Motor neuron (in vitro differentiated cells): ENCODE data around the gene HUNK. TPM values are rescaled to one million over a fixed set of nuclear protein-coding genes. Genes with fewer than 3 reads are reported as not detected.

Experiments
- ATAC-seq, 8 experiments: fragments of 200-7000 bp; cut with Tn5 transposase; replicated peaks in 6 of 8; 2 replicates each; pipeline ENCODE4 v1.8.0; 2021; ENCODE audit warnings: mild to moderate bottlenecking in 8 of 8, moderate library complexity in 8 of 8
- H3K27ac ChIP-seq, 2 donors: fragments of 250-450 bp; sonication (Bioruptor Pico); 2 replicates each; pipeline ENCODE4 v1.9.0; 2021; ENCODE audit warnings: antibody characterized with exemption in 2 of 2, mild to moderate bottlenecking in 2 of 2, moderate library complexity in 1 of 2
- H3K4me1 ChIP-seq, 2 donors: fragments of 250-450 bp; sonication (Bioruptor Pico); replicated peaks in 1 of 2; 2 replicates each; pipeline ENCODE4 v1.6.1; 2021; ENCODE audit warnings: antibody characterized with exemption in 2 of 2, mild to moderate bottlenecking in 2 of 2, moderate library complexity in 1 of 2
- H3K4me3 ChIP-seq, 5 donors: fragments of 250-450 bp; sonication (Bioruptor Pico); 2 replicates each; pipeline ENCODE4 v1.9.0; 2021; ENCODE audit warnings: antibody characterized with exemption in 5 of 5, mild to moderate bottlenecking in 5 of 5, moderate library complexity in 4 of 5
- WGBS, 10 experiments: fragments of 450-650 bp; shearing (Covaris generic); methylation state at CpG; one replicate each; pipeline ENCODE4 v1.0.0; 2022; 5-methylcytosine and 5-hydroxymethylcytosine counted together
- in situ Hi-C, 9 experiments: fragments of 400-800 bp; cut with MboI; loops; one replicate each; pipeline ENCODE4 v1.15.0; 2021; ENCODE audit warnings: low sequenced_read_pairs in 9 of 9, low pct_unique_long_range_greater_than_20kb in 2 of 9; ENCODE audit not compliant: unreplicated experiment in 9 of 9
- total RNA-seq, 8 experiments: library from RNA; unstranded; fragments of 300-600 nt; gene quantifications; 2 replicates each; pipeline versions ENCODE4 v1.2.3 to v1.2.4, GENCODE V29; 2022

Gene HUNK
- total RNA-seq, 8 experiments from 2014 or later, result 2.5 to 15.8 (median 5.5) TPM

GRCh38 chr21:31901315-31901714 is 28.5 kb downstream of the HUNK start:
- H3K4me1 ChIP-seq, result peaks cover 26 to 44% of the 10 kb centered on the region in 2 donors
- no peak overlapping the region for H3K27ac ChIP-seq
- in situ Hi-C loops, result no loop called here
- no peak overlapping the region for H3K4me3 ChIP-seq
- 80 to 100% (median 88%) methylated on average over 1 of the region's 2 CpGs; no CpG with 5 or more reads in 5 of the 10 experiments for WGBS, 10 experiments
- ATAC-seq, result no peak

GRCh38 chr21:31902438-31902837 is 29.6 kb downstream of the HUNK start:
- in situ Hi-C loops, result no loop called here

DNA sequence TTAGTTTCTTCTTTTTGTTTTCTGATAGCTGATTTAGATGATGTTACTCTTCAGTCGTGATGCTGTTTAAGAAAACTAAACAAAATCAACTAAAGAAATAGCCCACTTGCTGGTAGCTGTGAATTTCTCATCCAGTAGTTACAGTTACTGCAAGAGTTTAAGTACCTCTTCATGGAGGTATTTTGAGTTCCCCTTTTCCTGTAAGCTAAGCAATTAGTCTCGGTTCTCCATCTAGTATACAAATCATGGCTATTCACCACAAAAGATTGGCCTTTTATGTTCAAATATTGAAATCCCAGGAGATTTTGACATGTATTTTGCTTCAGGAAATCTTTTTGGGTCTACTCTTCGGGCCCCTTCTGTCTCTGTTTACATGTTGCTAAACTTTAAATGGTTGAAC is 31.1 kb downstream of the HUNK start:
- no peak for ATAC-seq
- Histone ChIP-seq H3K4me3 (no peak overlapping the region), H3K4me1 (peaks cover 38 to 56% of the 10 kb centered on the region in 2 donors), H3K27ac (no peak overlapping the region)
- in situ Hi-C loops, result no loop called here
- WGBS, 10 experiments, result 57 to 96% (median 83%) methylated on average over 1 to 3 of the region's 3 CpGs

More at GRCh38 chr21:31902438-31902837, 29.6 kb downstream of the HUNK start:
- Histone ChIP-seq H3K4me3 (no peak overlapping the region), H3K4me1 (peaks cover 29 to 48% of the 10 kb centered on the region in 2 donors), H3K27ac (no peak overlapping the region)
- 20 to 100% (median 73%) methylated on average over 1 to 4 of the region's 6 CpGs; no CpG with 5 or more reads in 3 of the 10 experiments for WGBS, 10 experiments
- no peak for ATAC-seq

- Histone ChIP-seq H3K4me3 (peak overlapping the region in 3 of 5 donors; percentile 3 to 16 (median 8)), H3K27ac (peak overlapping the region; percentile 67 to 77), H3K4me1 (peaks cover 55 to 65% of the 10 kb centered on the region in 2 donors)
- peak in 5 of 8 experiments; percentile 72 to 86 (median 80) for ATAC-seq
- in situ Hi-C loops, result no loop called here
- WGBS, 10 experiments, result 0 to 90% (median 42%) methylated on average over 1 to 11 of the region's 13 CpGs
Observed at GRCh38 chr21:31905503-31906451, 33.0 kb downstream of the HUNK start.

DNA sequence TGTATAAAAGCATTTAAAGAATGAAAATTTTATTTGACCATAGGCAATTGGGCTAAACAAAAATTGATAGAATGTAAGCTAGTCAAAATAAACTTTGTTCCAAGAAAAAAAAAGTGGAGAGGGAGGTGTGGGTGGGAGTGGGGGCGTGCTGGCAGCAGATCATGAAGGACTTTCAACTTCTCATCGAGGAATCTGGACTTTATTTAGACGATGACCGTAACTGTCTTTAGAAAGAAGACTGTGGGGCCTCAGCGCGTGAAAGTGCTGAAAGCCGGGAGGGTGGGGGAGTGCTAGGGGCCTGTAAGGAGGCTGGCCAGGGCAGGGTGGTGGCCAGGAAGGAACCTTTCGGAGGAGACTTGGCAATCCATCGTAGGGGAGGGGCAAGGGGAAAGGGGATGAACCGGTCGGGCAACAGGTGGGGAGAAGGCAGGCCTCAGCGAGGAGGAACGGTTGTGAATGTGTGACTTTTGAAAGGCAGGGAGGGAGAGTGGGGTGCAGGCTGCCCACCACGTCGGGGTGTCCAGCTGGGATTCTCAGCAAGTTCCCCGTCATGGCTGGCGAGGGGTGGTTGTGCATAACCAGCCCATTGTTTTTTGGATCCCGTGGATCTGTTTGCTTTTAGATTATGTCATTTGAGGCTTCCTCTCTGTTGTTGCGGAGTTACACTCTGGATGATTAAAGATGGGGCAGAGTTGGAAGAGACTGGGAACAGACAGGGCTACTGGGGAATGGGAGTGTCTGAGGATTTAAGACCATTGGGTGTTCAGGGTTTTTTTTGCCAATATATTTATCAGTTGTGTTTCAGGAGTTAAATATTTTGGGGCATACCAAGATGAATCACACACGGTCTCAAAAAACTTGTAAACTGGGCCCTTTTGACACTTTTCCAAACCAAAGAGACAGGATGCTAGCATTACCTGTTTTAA is 35.5 kb downstream of the HUNK start:
- no peak overlapping the region for H3K4me3 ChIP-seq
- peaks cover 45 to 49% of the 10 kb centered on the region in 2 donors for H3K4me1 ChIP-seq
- WGBS, 10 experiments, result 17 to 100% (median 58%) methylated on average over 1 to 9 of the region's 20 CpGs
- no peak overlapping the region for H3K27ac ChIP-seq
- in situ Hi-C loops, result no loop called here
- peak in 2 of 8 experiments; percentile 16 to 26 for ATAC-seq

- Histone ChIP-seq H3K27ac (peak overlapping the region; percentile 13 to 55), H3K4me3 (peak overlapping the region in 2 of 5 donors; percentile 3 to 6), H3K4me1 (peaks cover 44 to 45% of the 10 kb centered on the region in 2 donors)
- 0 to 75% (median 10%) methylated on average over 1 to 14 of the region's 18 CpGs; no CpG with 5 or more reads in 1 of the 10 experiments for WGBS, 10 experiments
- ATAC-seq, result peak in 5 of 8 experiments; percentile 25 to 48 (median 45)
- in situ Hi-C loops, result no loop called here
Observed at GRCh38 chr21:31909153-31910073, 36.6 kb downstream of the HUNK start.

DNA sequence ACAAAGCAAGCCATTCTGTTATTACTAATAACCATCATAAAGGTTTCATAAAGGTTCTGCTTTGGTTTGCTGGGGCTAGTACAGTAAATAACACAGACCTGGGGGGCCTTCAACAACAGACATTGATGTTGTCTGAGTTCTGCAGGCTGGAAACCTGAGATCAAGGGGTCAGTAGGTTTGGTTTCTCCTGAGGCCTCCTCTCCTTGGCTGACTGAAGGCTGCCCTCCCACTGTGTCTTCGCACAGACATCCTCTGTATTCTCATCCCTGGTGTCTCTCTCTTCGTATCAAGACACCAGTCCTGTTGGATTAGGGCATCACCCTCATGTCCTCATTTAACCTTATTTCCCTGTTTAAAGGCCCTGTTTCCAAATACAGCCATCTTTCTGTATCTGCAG is 37.3 kb downstream of the HUNK start:
- H3K4me1 ChIP-seq, result peaks cover 47% of the 10 kb centered on the region in 2 donors
- 0 to 83% (median 65%) methylated on average over 1 to 2 of the region's 2 CpGs; no CpG with 5 or more reads in 6 of the 10 experiments for WGBS, 10 experiments
- ATAC-seq, result no peak
- H3K4me3 ChIP-seq, result no peak overlapping the region
- peak overlapping the region; percentile 13 to 55 for H3K27ac ChIP-seq
- in situ Hi-C loops, result no loop called here

DNA sequence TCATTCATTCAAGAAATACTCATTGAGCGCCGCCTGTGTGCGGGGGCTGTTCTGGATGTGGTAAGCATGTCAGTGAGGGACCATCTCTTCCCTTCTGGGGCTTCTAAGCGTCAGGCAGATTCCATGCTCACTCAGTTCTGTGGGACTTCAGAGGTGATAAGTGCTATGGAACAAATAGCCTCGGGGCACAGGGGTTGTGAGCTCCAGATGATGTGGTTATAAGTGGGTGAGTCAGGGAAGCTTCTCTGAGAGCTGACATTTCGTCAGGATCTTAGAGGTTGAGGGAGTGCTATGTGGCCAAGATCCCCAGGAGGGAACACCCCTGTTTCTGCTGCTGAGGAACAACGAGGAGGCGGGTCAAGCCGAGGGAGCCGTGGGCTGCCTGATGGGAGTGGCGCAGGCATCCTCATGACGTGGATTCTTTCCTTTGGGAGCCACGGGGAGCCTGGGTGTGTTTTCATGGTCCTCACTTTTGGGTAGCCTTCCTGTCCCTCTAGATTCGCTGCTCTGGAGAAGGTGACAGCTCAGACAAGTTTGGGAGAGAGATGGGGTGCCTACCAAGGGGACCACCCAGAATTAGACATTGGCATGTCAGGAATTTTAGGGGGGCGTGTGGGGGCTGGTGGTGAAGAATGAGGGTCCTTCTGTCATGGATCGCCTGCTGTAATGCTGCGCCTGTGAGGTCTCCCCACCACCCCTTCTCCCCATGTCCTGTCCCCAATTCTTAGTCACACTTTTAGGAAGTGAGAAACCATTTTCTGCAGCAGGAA is 38.5 kb downstream of the HUNK start:
- Histone ChIP-seq H3K27ac (no peak overlapping the region), H3K4me1 (peaks cover 40 to 46% of the 10 kb centered on the region in 2 donors), H3K4me3 (no peak overlapping the region)
- 20 to 100% (median 100%) methylated on average over 1 to 4 of the region's 17 CpGs; no CpG with 5 or more reads in 3 of the 10 experiments for WGBS, 10 experiments
- peak in 3 of 8 experiments; percentile 37 to 94 (median 48) for ATAC-seq
- in situ Hi-C loops, result no loop called here

GRCh38 chr21:31912501-31912900 is 39.7 kb downstream of the HUNK start:
- Histone ChIP-seq H3K4me3 (no peak overlapping the region), H3K27ac (no peak overlapping the region), H3K4me1 (peaks cover 37 to 42% of the 10 kb centered on the region in 2 donors)
- 97 to 100% (median 100%) methylated on average over 1 to 5 of the region's 9 CpGs; no CpG with 5 or more reads in 7 of the 10 experiments for WGBS, 10 experiments
- peak in 1 of 8 experiments; percentile 12 for ATAC-seq
- in situ Hi-C loops, result no loop called here

DNA sequence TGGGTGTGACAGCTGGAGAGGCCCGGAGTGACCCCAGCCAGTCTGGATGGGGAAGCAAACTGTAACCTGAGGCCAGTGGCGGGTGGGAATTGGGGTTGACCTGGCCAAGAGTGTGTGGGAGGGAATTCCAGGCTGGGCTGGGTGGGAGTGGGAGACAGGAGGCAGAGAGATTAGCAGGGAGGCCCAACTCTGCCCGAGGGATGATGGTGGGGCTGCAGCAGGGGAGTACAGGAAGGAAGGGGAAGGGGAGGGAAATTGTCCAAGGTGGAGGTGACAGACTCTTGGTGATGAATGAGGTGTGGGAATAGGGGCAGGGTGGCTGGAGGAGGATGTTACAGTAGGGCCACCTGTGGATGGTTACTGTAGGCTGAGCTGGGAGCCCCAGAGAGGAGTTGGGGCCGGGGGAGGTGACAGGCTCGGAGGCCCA is 40.4 kb downstream of the HUNK start:
- Histone ChIP-seq H3K4me3 (no peak overlapping the region), H3K27ac (no peak overlapping the region), H3K4me1 (peaks cover 34 to 40% of the 10 kb centered on the region in 2 donors)
- WGBS, 10 experiments, result 92 to 100% (median 100%) methylated on average over 1 to 2 of the region's 5 CpGs; no CpG with 5 or more reads in 7 of the 10 experiments
- in situ Hi-C loops, result no loop called here
- ATAC-seq, result no peak

DNA sequence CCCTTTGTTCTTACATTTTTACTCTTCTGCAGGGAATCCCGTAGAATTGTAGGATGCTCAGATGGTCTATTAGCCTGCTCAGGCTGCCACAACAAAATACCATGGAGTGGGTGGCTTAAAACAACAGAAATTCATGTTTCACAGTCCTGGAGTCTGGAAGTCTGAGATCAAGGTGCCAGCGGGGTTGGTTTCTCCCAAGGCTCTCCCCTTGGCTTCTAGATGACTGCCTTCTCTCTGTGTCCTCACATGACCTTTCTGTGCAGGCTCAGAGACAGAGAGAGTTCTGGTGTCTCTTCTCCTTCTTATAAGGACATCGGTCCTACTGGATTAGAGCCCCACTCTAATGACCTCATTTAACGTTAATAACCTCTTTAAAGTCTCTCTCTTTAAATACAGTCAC is 41.7 kb downstream of the HUNK start:
- in situ Hi-C loops, result no loop called here
- 0 to 100% (median 60%) methylated on average over 1 to 3 of the region's 4 CpGs; no CpG with 5 or more reads in 1 of the 10 experiments for WGBS, 10 experiments

More for the DNA sequence above, 41.7 kb downstream of the HUNK start:
- no peak overlapping the region for H3K27ac ChIP-seq
- peaks cover 21 to 28% of the 10 kb centered on the region in 2 donors for H3K4me1 ChIP-seq
- no peak overlapping the region for H3K4me3 ChIP-seq
- ATAC-seq, result no peak
